HepG2 (cell line): ENCODE data around the gene MTSS2. TPM values are rescaled to one million over a fixed set of nuclear protein-coding genes. Genes with fewer than 3 reads are reported as not detected.

Experiments used
- ATAC-seq: fragments of 200-7000 bp; cut with Tn5 transposase; 3 replicates; pipeline ENCODE4 v1.9.1; 2020; ENCODE audit warnings: mild to moderate bottlenecking, moderate library complexity
- BruUV-seq: library from RNA; stranded (reverse); fragments of 400-500 nt; replicated peaks from 2 replicates; lab custom pipeline; 2021; lab: Mats Ljungman, UMichigan
- CTCF ChIA-PET: fragments of 300-600 bp; formaldehyde crosslinking; extraction: SDS; loops from one replicate; lab custom pipeline; 2021; ENCODE audit warnings: low total read pairs, inconsistent platforms, low intra/inter-chr PET ratio; lab: Yijun Ruan, JAX
- POLR2A ChIA-PET: fragments of 350-600 bp; sonication (Branson Sonifier 250); formaldehyde crosslinking; loops from one replicate; lab custom pipeline; 2020; ENCODE audit warnings: antibody characterized with exemption, inconsistent platforms; lab: Yijun Ruan, JAX
- DNase-seq: peaks from one replicate; pipeline ENCODE4 v3.0.0-alpha.2; 2015; ENCODE audit warnings: low spot score
- FAIRE-seq: peaks from 3 replicates; lab custom pipeline; 2011; peaks lifted over from hg19 to GRCh38; lab: Jason Lieb, UNC
- H2AFZ ChIP-seq: one replicate; pipeline ENCODE4 v1.6.1; 2011; ENCODE audit warnings: low read length, inconsistent platforms
- H3K27ac ChIP-seq: fragments of 300-600 bp; 3 replicates; pipeline ENCODE4 v1.8.0; 2011; ENCODE audit warnings: mixed run types, mild to moderate bottlenecking, mixed read lengths, low read length, inconsistent platforms; ENCODE audit not compliant: insufficient read depth; ENCODE audit errors: extremely low read length
- H3K27me3 ChIP-seq, 2 experiments: fragments of 200-600 bp in 1 of 2; 2 replicates in 1 of 2; 3 replicates in 1 of 2; pipeline versions ENCODE4 v1.6.0 to v1.8.0; 2011; ENCODE audit warnings: low read length in 2 of 2, mild to moderate bottlenecking in 2 of 2, moderate library complexity in 2 of 2, inconsistent platforms in 1 of 2; ENCODE audit not compliant: insufficient read depth in 2 of 2, control insufficient read depth in 1 of 2
- H3K36me3 ChIP-seq, 2 experiments: fragments of 200-600 bp in 1 of 2; replicated peaks in 1 of 2; 2 replicates in 1 of 2; 3 replicates in 1 of 2; pipeline versions ENCODE4 v1.5.1 to v1.8.0; 2011; ENCODE audit warnings: low read length in 2 of 2, inconsistent platforms in 1 of 2; ENCODE audit not compliant: insufficient read depth in 2 of 2, control insufficient read depth in 1 of 2
- H3K4me1 ChIP-seq: 2 replicates; pipeline ENCODE4 v1.5.1; 2012; ENCODE audit warnings: low read length, inconsistent platforms; ENCODE audit not compliant: insufficient read depth
- H3K4me2 ChIP-seq: 2 replicates; pipeline ENCODE4 v1.6.0; 2011; ENCODE audit warnings: low read depth, low read length, inconsistent platforms
- H3K4me3 ChIP-seq, 3 experiments: fragments of 200-600 bp in 1 of 3; sonication (generic), shearing (Covaris generic) in 1 of 3; replicated peaks in 1 of 3; 2 replicates each; pipeline ENCODE4 v1.5.1; 2011 to 2016; ENCODE audit warnings: low read length in 3 of 3, inconsistent platforms in 2 of 3, low read depth in 2 of 3, mild to moderate bottlenecking in 2 of 3, control low read depth in 1 of 3, mixed read lengths in 1 of 3; ENCODE audit not compliant: insufficient read depth in 1 of 3
- H3K79me2 ChIP-seq: one replicate; pipeline ENCODE4 v1.6.1; 2011; ENCODE audit warnings: low read length, inconsistent platforms; ENCODE audit not compliant: insufficient read depth
- H3K9ac ChIP-seq: 2 replicates; pipeline ENCODE4 v1.6.0; 2011; ENCODE audit warnings: mild to moderate bottlenecking, low read depth, low read length, inconsistent platforms; ENCODE audit not compliant: insufficient read depth
- H3K9me3 ChIP-seq: 2 replicates; pipeline ENCODE4 v1.5.1; 2012; ENCODE audit warnings: mild to moderate bottlenecking, low read length
- H4K20me1 ChIP-seq: 2 replicates; pipeline ENCODE4 v1.6.0; 2011; ENCODE audit warnings: inconsistent platforms, mild to moderate bottlenecking, low read length, moderate library complexity; ENCODE audit not compliant: insufficient read depth
- ATF2 ChIP-seq: sonication (generic); formaldehyde crosslinking; IDR thresholded peaks from 2 replicates; pipeline ENCODE4 v1.4.0; 2020; ENCODE audit warnings: missing genetic modification reagents
- JDP2 ChIP-seq: sonication (generic); formaldehyde crosslinking; IDR thresholded peaks from 2 replicates; pipeline ENCODE4 v1.8.1; 2022; ENCODE audit warnings: missing genetic modification reagents, borderline replicate concordance
- MTF2 ChIP-seq: sonication (generic); formaldehyde crosslinking; IDR thresholded peaks from 2 replicates; pipeline ENCODE4 v1.5.0; 2020; ENCODE audit warnings: missing genetic modification reagents, borderline replicate concordance
- POLR2AphosphoS2 ChIP-seq: IDR thresholded peaks from 2 replicates; pipeline ENCODE4 v1.6.1; 2011; ENCODE audit warnings: low read depth, low read length, improper control_type of control experiment
- SAP130 ChIP-seq: IDR thresholded peaks from 2 replicates; pipeline ENCODE4 v1.6.1; 2016; ENCODE audit warnings: low read depth
- SIN3B ChIP-seq: fragments of 150-350 bp; IDR thresholded peaks from 2 replicates; pipeline ENCODE4 v1.6.1; 2014; ENCODE audit warnings: low read length
- SPEN ChIP-seq: sonication (generic); formaldehyde crosslinking; IDR thresholded peaks from 2 replicates; pipeline ENCODE4 v1.5.1; 2020; ENCODE audit warnings: low read depth, mild to moderate bottlenecking, missing genetic modification reagents
- THAP11 ChIP-seq: IDR thresholded peaks from 2 replicates; pipeline ENCODE4 v1.6.1; 2016; ENCODE audit warnings: missing biosample characterization, missing genetic modification reagents
- YY1 ChIP-seq: IDR thresholded peaks from 2 replicates; pipeline ENCODE4 v1.6.1; 2011; ENCODE audit warnings: low read length, low read depth, moderate library complexity, mild to moderate bottlenecking; ENCODE audit not compliant: insufficient read depth, insufficient replicate concordance
- ZFP36 ChIP-seq: fragments of 150-350 bp; IDR thresholded peaks from 2 replicates; pipeline ENCODE4 v1.6.1; 2018; ENCODE audit warnings: borderline replicate concordance, low read length, low read depth; ENCODE audit not compliant: partially characterized antibody
- ZFX ChIP-seq: sonication (generic); formaldehyde crosslinking; IDR thresholded peaks from 2 replicates; pipeline ENCODE4 v1.4.0; 2020; ENCODE audit warnings: mild to moderate bottlenecking, low read depth, missing genetic modification reagents, moderate library complexity
- ZKSCAN8 ChIP-seq: IDR thresholded peaks from 2 replicates; pipeline ENCODE4 v1.6.1; 2016; ENCODE audit warnings: borderline replicate concordance, missing genetic modification reagents, missing compliant biosample characterization
- ZNF276 ChIP-seq: sonication (generic); formaldehyde crosslinking; IDR thresholded peaks from 2 replicates; pipeline ENCODE4 v1.4.0; 2020; ENCODE audit warnings: mild to moderate bottlenecking, low read depth, missing genetic modification reagents
- ZNF280B ChIP-seq: sonication (generic); formaldehyde crosslinking; IDR thresholded peaks from 2 replicates; pipeline ENCODE4 v1.5.0; 2020; ENCODE audit warnings: missing genetic modification reagents, mild to moderate bottlenecking, borderline replicate concordance
- ZNF619 ChIP-seq: sonication (generic); formaldehyde crosslinking; IDR thresholded peaks from 2 replicates; pipeline ENCODE4 v1.4.0; 2020; ENCODE audit warnings: mild to moderate bottlenecking, missing genetic modification reagents
- ZNF660 ChIP-seq: sonication (generic); formaldehyde crosslinking; IDR thresholded peaks from 2 replicates; pipeline ENCODE4 v1.5.1; 2020; ENCODE audit warnings: mild to moderate bottlenecking, low read depth, missing genetic modification reagents, borderline replicate concordance
- ZNF674 ChIP-seq: sonication (generic); formaldehyde crosslinking; IDR thresholded peaks from 2 replicates; pipeline ENCODE4 v1.5.0; 2020; ENCODE audit warnings: low read depth, mild to moderate bottlenecking, missing genetic modification reagents
- ZNF713 ChIP-seq: sonication (generic); formaldehyde crosslinking; IDR thresholded peaks from 2 replicates; pipeline ENCODE4 v1.4.0; 2020; ENCODE audit warnings: mild to moderate bottlenecking, missing genetic modification reagents
- ZNF883 ChIP-seq: sonication (generic); formaldehyde crosslinking; IDR thresholded peaks from 2 replicates; pipeline ENCODE4 v1.5.1; 2020; ENCODE audit warnings: mild to moderate bottlenecking, missing genetic modification reagents; ENCODE audit errors: not compliant biosample characterization
- WGBS: methylation state at CpG from one replicate; pipeline ENCODE4 v1.1.6; 2017; ENCODE audit warnings: low lambda C conversion rate; 5-methylcytosine and 5-hydroxymethylcytosine counted together
- in situ Hi-C: cut with HindIII; loops from 2 replicates; pipeline ENCODE4 v1.10.0; 2017; ENCODE audit warnings: low pct_unique_long_range_greater_than_20kb; ENCODE audit not compliant: extremely low pct_ligation_motif_present
- intact Hi-C: fragments of 100-400 bp; cut with micrococcal nuclease; formaldehyde crosslinking; loops from one replicate; pipeline ENCODE4 v1.10.0; 2022; ENCODE audit not compliant: unreplicated experiment
- polyA plus RNA-seq, 8 experiments: library from polyadenylated mRNA; depleted of rRNA in 3 of 8; stranded (reverse) in 7 of 8; unstranded in 1 of 8; fragments of >200 nt; fragmentation: Illumina TruSeq in 4 of 8; extraction: Trizol in 4 of 8; gene quantifications; 2 replicates each; pipeline versions ENCODE4 v1.2.1 to v1.2.3, GENCODE V29; 2011 to 2016; ENCODE audit warnings: low read depth in 4 of 8, missing spikeins in 1 of 8, mixed read lengths in 1 of 8; ENCODE audit not compliant: insufficient read depth in 1 of 8
- total RNA-seq, 5 experiments: library from RNA; depleted of rRNA; stranded (reverse); fragments of >200 nt; fragmentation: Illumina TruSeq; extraction: Trizol; gene quantifications; 2 replicates each; pipeline ENCODE4 v1.2.3, GENCODE V29; 2016; ENCODE audit warnings: low read depth in 1 of 5

The MTSS2 gene
- total and polyA plus RNA-seq, 2 of the 13 experiments (the other 11 are each of a cell fraction or from before 2014, with no cell fraction given), result 132 to 242 TPM

GRCh38 chr16:70712942-70713341 is 27.1 kb upstream of the MTSS2 start (continued):
- TF ChIP-seq POLR2AphosphoS2 (no peak), JDP2 (CRISPR knock-in tag) (no peak), YY1 (no peak)

- no peaks in the 10 kb centered on the region for H3K79me2 ChIP-seq
- no peaks in the 10 kb centered on the region for H4K20me1 ChIP-seq
- no peak for DNase-seq
- intact Hi-C loops, result no loop called here
- 0 out of 2 replicates have a peak overlapping the region, but pooled peaks have one; percentile 52 for H3K4me2 ChIP-seq
- ChIA-PET POLR2A (interaction anchor here (1.1 to 5.3 kb wide), 6 partner anchors 8 to 34 kb away, joined by 4 to 125 read pairs (median 28); no protein-coding TSS in a partner anchor), CTCF (interaction anchor here (1.3 kb wide), 1 partner anchor 26 kb away, joined by 4 read pairs; no protein-coding TSS in a partner anchor)
- FAIRE-seq, result no peak
- peaks cover 75% of the 10 kb centered on the region for H3K4me1 ChIP-seq
- no peak overlapping the region for H3K4me3 ChIP-seq
- no peaks in the 10 kb centered on the region for H3K9me3 ChIP-seq
- no peak for ATAC-seq
- H3K27ac ChIP-seq, result peak overlapping the region; percentile 79
- no peak overlapping the region for H2AFZ ChIP-seq
- in situ Hi-C loops, result no loop called here
- 87% methylated on average over 11 of the region's 11 CpGs for WGBS
- no peaks in the 10 kb centered on the region for H3K27me3 ChIP-seq
- 0 out of 2 replicates have a peak overlapping the region, but pooled peaks have one; percentile 8 for H3K9ac ChIP-seq
- H3K36me3 ChIP-seq, result peaks cover 0 to 5% of the 10 kb centered on the region in 2 experiments; a peak in 1 of 5 replicates
- no TSS peak for BruUV-seq
- TF ChIP-seq MTF2 (CRISPR knock-in tag), result no peak
- TF ChIP-seq ATF2 (CRISPR knock-in tag), result no peak
- TF ChIP-seq ZKSCAN8 (CRISPR knock-in tag), result no peak
- TF ChIP-seq ZNF619, result no peak
- TF ChIP-seq THAP11 (CRISPR knock-in tag), result no peak
- no peak for TF ChIP-seq ZNF660 (CRISPR knock-in tag)
- peak; percentile 29 for TF ChIP-seq ZNF883 (CRISPR knock-in tag)
- no peak for TF ChIP-seq ZNF674 (CRISPR knock-in tag)
- no peak for TF ChIP-seq ZFP36
- TF ChIP-seq SIN3B, result no peak
- no peak for TF ChIP-seq ZFX
- TF ChIP-seq ZNF713 (CRISPR knock-in tag), result no peak
- no peak for TF ChIP-seq SPEN (CRISPR knock-in tag)
- TF ChIP-seq ZNF280B (CRISPR knock-in tag), result 0 out of 2 replicates have a peak, but pooled peaks have one; percentile 18
- TF ChIP-seq SAP130, result no peak
- TF ChIP-seq ZNF276 (CRISPR knock-in tag), result no peak
These were observed 26.5 kb upstream of the MTSS2 start for GRCh38 chr16:70712359-70712758.
